Duodenal mucosa (tissue), 2 donors: ENCODE data around the gene STK11.

ENCODE experiments used
- H3K27ac ChIP-seq: one replicate; pipeline ENCODE4 v1.7.0; 2013; ENCODE audit warnings: low read depth, low read length
- H3K27me3 ChIP-seq, 2 donors: one replicate each; pipeline ENCODE4 v1.7.0; 2013; ENCODE audit warnings: low read length in 2 of 2, control low read depth in 1 of 2; ENCODE audit not compliant: insufficient read depth in 2 of 2, control insufficient read depth in 1 of 2
- H3K36me3 ChIP-seq, 2 donors: one replicate each; pipeline ENCODE4 v1.7.0; 2013; ENCODE audit warnings: low read length in 2 of 2, control low read depth in 1 of 2; ENCODE audit not compliant: insufficient read depth in 2 of 2, control insufficient read depth in 1 of 2
- H3K4me1 ChIP-seq, 2 donors: one replicate each; pipeline ENCODE4 v1.7.0; 2013; ENCODE audit warnings: low read length in 2 of 2, control low read depth in 1 of 2; ENCODE audit not compliant: insufficient read depth in 2 of 2, control insufficient read depth in 1 of 2
- H3K4me3 ChIP-seq, 2 donors: one replicate each; pipeline ENCODE4 v1.7.0; 2013; ENCODE audit warnings: low read length in 2 of 2, low read depth in 1 of 2
- H3K9ac ChIP-seq, 2 donors: one replicate each; pipeline ENCODE4 v1.7.0; 2013; ENCODE audit warnings: low read length in 2 of 2, low read depth in 1 of 2
- H3K9me3 ChIP-seq, 2 donors: one replicate each; pipeline ENCODE4 v1.7.0; 2013; ENCODE audit warnings: low read length in 2 of 2, control low read depth in 1 of 2; ENCODE audit not compliant: control insufficient read depth in 1 of 2

STK11 gene

DNA sequence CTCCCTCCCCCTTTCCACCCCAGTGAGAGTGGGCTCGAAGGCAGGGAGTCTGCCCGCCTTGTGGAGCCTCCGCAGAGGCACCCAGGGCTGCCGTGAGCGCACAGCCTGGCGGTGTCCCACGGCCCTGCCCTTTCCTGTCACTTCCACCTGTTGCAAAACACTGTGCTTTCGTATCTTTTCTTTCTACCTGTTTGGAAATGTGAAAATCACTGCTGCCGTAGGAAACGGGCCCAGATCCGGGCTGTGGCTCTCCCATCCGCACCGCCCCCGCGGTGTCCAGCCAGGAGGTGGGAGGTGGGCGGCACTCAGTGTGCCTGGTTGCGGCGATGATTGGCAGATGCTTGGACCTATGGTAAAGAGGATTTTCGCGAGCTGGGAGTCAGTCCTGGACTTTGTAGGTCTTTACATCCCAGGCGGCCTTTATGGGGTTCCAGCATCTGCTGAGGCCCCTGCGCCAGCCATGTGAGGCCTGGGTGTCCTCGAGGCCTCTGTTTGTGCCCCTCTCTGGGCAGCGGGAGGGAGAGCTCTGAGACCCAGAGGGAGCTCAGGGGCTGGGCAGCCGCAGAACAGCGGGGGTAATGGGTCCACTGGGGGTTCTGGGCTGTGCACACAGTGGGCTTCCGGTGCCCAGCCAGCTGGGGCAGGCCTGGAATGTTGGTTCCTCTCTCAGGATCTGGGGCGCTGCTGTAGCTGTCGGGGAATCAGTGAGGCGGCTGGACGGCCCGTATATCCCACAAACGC, 6.1 kb downstream of the STK11 start:
- peaks cover 35 to 36% of the 10 kb centered on the region in 2 donors for H3K4me1 ChIP-seq
- H3K27ac ChIP-seq: no peak overlapping the region
- no peak overlapping the region for H3K9ac ChIP-seq
- no peak overlapping the region for H3K4me3 ChIP-seq
- peaks cover 2 to 17% of the 10 kb centered on the region in 2 donors for H3K36me3 ChIP-seq
- no peaks in the 10 kb centered on the region for H3K27me3 ChIP-seq
- no peaks in the 10 kb centered on the region for H3K9me3 ChIP-seq

DNA sequence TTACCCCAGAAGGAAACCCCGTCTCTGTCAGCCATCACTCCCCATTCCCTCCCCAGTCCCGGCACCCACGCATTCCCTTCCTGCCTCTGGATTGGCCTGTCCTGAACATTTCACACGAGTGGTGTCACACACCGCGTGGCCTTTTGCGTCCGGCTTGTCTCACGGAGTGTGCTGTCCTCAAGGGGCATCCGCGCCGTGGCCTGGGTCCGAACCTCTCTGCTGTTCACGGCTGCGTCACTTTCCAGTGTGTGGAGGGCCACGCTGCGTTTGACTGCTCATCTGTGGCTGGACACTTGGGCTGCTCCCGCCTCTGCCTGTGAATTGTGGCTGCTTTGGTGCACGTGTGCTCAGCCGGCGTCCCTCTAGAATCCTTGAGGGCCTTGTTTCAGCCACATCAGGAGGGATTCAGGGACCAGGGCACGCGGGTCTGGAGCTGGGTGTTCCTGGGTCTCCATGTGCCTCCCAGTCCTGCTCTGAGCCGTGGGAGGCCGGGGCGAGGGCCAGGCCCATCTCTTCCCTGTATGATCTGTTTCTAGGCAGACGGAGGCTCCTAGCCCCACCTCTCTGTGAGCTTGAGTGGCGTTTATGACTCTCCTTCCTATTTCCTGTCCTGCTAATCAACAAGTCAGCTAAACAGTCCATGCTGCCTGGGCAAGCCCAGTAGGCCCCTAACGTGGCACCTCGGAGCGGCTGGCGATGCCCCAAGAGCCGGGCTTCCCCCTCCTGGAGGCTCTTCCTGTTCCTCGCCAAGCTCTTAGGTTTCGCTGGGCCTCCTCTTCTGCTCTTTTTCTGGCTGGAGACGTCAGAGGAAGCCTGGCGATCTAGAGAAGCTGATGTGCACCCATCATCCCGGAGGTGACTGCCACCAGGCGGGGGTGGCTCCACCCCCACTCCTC, 8.1 kb downstream of the STK11 start:
- peak overlapping the region; percentile 1 to 37 for H3K4me3 ChIP-seq
- H3K9me3 ChIP-seq: no peaks in the 10 kb centered on the region

DNA sequence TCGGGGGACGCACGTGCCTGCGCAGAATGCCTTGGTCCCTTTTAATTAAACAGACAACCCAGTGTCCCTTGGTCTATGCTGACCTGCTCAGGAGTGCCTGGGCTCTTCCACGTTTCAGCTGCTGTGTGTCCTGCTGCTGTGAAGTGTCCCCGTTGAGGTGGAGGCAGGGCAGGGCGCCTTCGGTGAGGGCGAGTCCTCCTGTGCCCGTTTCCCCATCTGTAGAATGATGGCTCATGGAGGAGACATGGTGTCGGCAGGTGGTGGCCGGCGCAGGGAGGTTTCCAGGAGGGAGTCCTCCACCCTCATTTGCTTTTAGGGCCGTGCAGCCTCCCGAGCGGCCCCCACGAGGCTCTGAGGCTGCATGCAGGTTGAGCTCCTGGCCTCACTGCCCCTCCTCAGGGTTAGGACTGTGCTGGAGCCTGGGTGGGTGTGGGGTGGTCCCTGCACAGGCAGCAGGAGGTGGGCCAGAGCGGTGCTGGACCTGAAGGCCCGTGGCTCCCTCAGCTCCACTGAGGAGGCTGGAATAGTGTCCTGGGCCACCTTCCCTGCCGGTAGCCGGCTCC, 8.8 kb downstream of the STK11 start:
- H3K36me3 ChIP-seq: peaks cover 5 to 27% of the 10 kb centered on the region in 2 donors
- H3K9ac ChIP-seq: peak overlapping the region; percentile 9 to 17
- H3K27ac ChIP-seq: peak overlapping the region; percentile 67
- H3K4me3 ChIP-seq: peak overlapping the region; percentile 1 to 37
- no peaks in the 10 kb centered on the region for H3K9me3 ChIP-seq
- H3K27me3 ChIP-seq: no peaks in the 10 kb centered on the region
- peaks cover 26 to 39% of the 10 kb centered on the region in 2 donors for H3K4me1 ChIP-seq

More for the DNA sequence above, 8.1 kb downstream of the STK11 start:
- Histone ChIP-seq H3K9ac (peak overlapping the region; percentile 20 to 30), H3K27ac (peak overlapping the region; percentile 78), H3K36me3 (peaks cover 5 to 26% of the 10 kb centered on the region in 2 donors), H3K4me1 (peaks cover 26 to 39% of the 10 kb centered on the region in 2 donors), H3K27me3 (no peaks in the 10 kb centered on the region)

DNA sequence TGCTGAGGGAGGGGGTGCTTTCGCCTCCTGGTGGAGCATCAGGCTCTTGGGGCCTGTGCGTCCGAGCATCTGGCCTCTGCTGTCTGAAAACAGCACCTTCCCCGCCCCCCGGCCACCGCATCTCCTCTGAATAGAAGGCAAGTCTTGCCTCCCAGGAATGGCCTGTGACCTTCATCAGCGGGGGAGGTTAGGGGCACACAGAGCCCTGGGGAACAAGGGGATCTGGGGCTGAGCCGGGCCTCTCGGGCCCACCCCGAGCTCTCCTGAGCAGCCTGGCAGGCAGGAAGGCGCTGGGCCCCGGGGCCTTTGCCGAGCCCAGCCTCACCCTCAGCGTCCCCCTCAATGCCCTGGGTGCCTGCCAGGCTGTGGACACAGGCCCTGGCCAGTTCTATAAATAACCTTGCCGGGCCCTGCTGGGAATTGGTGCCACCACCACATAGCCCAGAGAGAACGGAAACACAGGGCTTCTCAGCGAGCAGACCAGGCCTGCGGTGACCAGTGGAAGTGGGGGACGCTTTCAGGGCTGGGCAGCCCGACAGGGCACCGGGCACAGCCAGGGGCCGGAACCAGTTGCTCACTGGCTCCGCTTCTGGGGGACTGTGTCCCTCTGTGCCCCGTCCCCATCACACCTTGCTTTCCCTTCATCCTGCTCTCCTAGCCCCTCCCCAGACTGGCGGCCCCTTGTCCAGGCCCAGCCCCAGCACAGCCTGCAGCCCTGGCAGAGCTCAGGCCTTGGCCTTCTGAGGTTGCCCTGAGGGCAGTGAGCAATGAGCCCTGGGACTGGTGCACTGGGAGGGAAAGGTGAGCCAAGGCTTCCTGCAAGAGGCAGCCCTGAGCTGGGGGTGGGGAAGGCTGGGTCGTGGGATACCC, 9.5 kb downstream of the STK11 start:
- Histone ChIP-seq H3K36me3 (peaks cover 5 to 26% of the 10 kb centered on the region in 2 donors), H3K4me3 (no peak overlapping the region), H3K9me3 (no peaks in the 10 kb centered on the region), H3K27me3 (no peaks in the 10 kb centered on the region), H3K4me1 (peaks cover 20 to 32% of the 10 kb centered on the region in 2 donors), H3K9ac (no peak overlapping the region), H3K27ac (no peak overlapping the region)

DNA sequence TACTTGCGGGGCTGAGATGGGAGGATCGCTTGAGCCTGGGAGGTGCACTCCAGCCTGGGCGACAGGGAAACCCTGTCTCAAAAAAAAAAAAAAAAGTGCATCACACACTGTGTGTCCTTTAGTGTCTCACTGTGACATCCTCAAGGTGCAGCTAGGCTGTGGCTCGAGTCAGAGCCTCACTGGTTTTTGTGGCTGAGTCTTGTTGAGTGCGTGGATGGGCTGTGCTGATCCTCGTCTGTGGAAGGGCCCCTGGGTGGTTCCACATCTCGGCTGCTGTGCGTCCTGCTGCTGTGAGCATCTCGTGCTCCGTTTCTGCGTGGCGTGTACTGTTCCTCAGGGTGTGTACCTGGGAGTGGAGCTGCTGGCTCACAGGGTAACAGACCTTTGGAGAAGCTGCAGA, 11.2 kb downstream of the STK11 start:
- Histone ChIP-seq H3K9ac (no peak overlapping the region), H3K4me1 (peaks cover 20 to 30% of the 10 kb centered on the region in 2 donors), H3K36me3 (peaks cover 11 to 35% of the 10 kb centered on the region in 2 donors), H3K27me3 (no peaks in the 10 kb centered on the region), H3K27ac (no peak overlapping the region), H3K9me3 (no peaks in the 10 kb centered on the region), H3K4me3 (no peak overlapping the region)

DNA sequence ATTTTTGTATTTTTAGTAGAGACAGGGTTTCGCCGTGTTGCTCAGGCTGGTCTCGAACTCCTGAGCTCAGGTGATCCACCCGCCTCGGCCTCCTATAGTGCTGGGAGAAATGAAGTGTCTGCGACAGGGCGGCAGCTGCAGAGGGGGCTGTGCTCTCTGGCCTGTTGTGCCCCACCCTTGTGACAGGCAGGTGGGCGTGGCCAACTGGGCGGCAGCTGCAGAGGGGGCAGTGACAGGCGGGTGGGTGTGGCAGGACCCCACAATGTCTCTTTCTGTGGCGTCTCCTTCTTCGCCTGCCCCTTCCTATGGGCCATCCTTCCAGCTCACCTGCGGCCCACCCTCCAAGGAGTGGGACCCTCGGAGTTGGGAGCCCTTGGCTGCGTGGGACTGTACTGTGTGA, 11.8 kb downstream of the STK11 start:
- H3K9me3 ChIP-seq: no peaks in the 10 kb centered on the region
- H3K36me3 ChIP-seq: peaks cover 11 to 41% of the 10 kb centered on the region in 2 donors
- H3K27me3 ChIP-seq: no peaks in the 10 kb centered on the region
- no peak overlapping the region for H3K4me3 ChIP-seq
- H3K27ac ChIP-seq: no peak overlapping the region
- no peak overlapping the region for H3K9ac ChIP-seq
- H3K4me1 ChIP-seq: peaks cover 17 to 30% of the 10 kb centered on the region in 2 donors

DNA sequence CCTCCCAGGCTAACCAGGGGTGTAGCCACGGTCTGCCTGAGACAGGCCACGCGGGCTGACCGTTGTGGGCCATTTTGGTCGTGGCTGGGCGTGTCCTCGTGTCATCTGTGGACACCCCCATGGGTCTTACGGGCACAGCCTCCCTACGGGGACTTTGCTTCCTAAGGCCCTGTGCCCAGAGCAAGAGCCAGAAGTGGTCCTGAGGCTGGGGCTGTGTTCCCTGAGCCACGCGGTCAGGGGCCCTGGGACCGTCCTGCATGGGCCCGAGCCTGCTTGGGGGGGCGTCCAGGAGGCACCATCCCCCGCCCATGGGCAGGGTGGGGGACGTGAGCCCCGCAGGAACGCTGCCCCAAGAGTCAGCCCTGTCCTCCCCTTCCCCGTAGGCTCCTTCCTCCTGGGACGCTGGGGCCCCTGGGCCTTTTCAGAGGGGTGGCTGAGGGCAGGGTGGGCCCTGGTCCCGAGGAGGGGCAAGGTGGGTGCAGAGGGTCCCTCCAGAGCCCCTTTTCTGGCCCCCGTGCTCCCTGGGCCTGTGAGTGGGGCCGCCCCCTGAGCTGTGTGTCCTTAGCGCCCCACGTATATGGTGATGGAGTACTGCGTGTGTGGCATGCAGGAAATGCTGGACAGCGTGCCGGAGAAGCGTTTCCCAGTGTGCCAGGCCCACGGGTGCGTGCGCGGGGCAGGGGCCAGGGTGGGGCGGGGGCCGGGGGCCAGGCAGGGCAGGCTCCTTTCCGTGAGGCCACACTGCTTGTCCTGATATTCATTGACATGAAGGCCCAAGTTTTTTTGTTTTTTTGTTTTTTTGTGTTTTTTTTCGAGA, 13.4 kb downstream of the STK11 start:
- Histone ChIP-seq H3K9me3 (no peaks in the 10 kb centered on the region), H3K27ac (peak overlapping the region; percentile 51), H3K27me3 (no peaks in the 10 kb centered on the region), H3K9ac (no peak overlapping the region), H3K36me3 (peaks cover 11 to 49% of the 10 kb centered on the region in 2 donors), H3K4me3 (no peak overlapping the region), H3K4me1 (peaks cover 8 to 21% of the 10 kb centered on the region in 2 donors)

DNA sequence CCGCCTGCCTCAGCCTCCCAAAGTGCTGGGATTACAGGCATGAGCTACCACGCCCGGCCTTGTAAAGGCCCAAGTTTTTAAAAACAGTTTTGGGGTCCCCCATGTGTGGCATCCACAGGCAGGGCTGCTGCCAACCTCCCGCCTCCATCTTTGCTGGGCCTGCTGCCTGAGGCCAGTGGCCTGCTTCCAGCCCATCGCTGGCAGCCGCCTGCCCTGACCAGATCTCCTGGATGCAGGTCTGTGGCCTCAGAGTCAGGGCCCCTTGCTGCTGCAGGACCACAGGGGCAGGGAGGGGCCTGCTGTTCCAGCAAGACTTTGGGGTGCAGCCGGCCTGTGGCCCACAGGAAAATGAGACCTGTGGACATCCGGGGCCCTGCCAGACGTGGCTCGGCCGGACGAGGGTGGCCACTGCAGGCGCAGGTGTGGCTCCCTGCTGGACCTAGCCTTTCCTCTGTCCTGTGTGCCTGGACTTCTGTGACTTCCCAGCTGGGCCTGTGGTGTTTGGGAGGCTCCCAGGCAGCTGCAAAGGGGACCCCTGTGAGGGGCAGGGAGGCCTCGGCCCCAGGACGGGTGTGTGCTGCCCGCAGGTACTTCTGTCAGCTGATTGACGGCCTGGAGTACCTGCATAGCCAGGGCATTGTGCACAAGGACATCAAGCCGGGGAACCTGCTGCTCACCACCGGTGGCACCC, 14.4 kb downstream of the STK11 start:
- no peak overlapping the region for H3K27ac ChIP-seq
- H3K27me3 ChIP-seq: no peaks in the 10 kb centered on the region
- H3K9ac ChIP-seq: no peak overlapping the region
- no peaks in the 10 kb centered on the region for H3K9me3 ChIP-seq
- no peak overlapping the region for H3K4me3 ChIP-seq
- H3K36me3 ChIP-seq: peaks cover 11 to 54% of the 10 kb centered on the region in 2 donors
- H3K4me1 ChIP-seq: peaks cover 0 to 11% of the 10 kb centered on the region in 2 donors
